CD4-positive, alpha-beta memory T cell (primary cell): ENCODE results near the gene A1BG. TPM values are rescaled to one million over a fixed set of nuclear protein-coding genes. Genes with fewer than 3 reads are reported as not detected.
A peak's percentile ranks its signal among the peaks of the same experiment; 100 is the strongest.

Source experiments
- CTCF ChIA-PET: fragments of 350-600 bp; sonication (Branson Sonifier 250); formaldehyde crosslinking; loops from one replicate; lab custom pipeline; 2021; ENCODE audit warnings: inconsistent platforms; ENCODE audit not compliant: partially characterized antibody; lab: Charles Lee
- POLR2A ChIA-PET: fragments of 350-600 bp; sonication (Branson Sonifier 250); formaldehyde crosslinking; loops from one replicate; lab custom pipeline; 2021; ENCODE audit not compliant: partially characterized antibody; lab: Charles Lee
- DNase-seq, 5 donors: peaks; one replicate each; pipeline versions ENCODE4 v3.0.0 to v3.0.0-alpha.2; 2020 to 2022; ENCODE audit warnings: mixed read lengths in 1 of 5
- H3K27ac ChIP-seq: one replicate; pipeline ENCODE4 v1.7.0; 2013; ENCODE audit warnings: low read depth, low read length
- H3K27me3 ChIP-seq: 2 replicates; pipeline ENCODE4 v1.7.0; 2013; ENCODE audit warnings: mild to moderate bottlenecking, low read length, moderate library complexity; ENCODE audit not compliant: insufficient read depth
- H3K36me3 ChIP-seq: 2 replicates; pipeline ENCODE4 v1.7.0; 2013; ENCODE audit warnings: mild to moderate bottlenecking, low read length, moderate library complexity; ENCODE audit not compliant: insufficient read depth
- H3K4me1 ChIP-seq: 2 replicates; pipeline ENCODE4 v1.7.0; 2013; ENCODE audit warnings: mild to moderate bottlenecking, low read length, moderate library complexity; ENCODE audit not compliant: insufficient read depth
- H3K4me3 ChIP-seq, 2 donors: one replicate each; pipeline ENCODE4 v1.7.0; 2013; ENCODE audit warnings: low read length in 2 of 2, mild to moderate bottlenecking in 1 of 2
- H3K9me3 ChIP-seq, 2 donors: one replicate each; pipeline ENCODE4 v1.7.0; 2013; ENCODE audit warnings: low read length in 2 of 2, control low read depth in 1 of 2; ENCODE audit not compliant: control insufficient read depth in 1 of 2
- H3K27ac Mint-ChIP-seq, 7 donors: one replicate each; pipeline ENCODE4 v1.8.0; 2020 to 2021; ENCODE audit warnings: mixed read lengths in 7 of 7, mild to moderate bottlenecking in 6 of 7, inconsistent platforms in 3 of 7, moderate library complexity in 3 of 7
- H3K27me3 Mint-ChIP-seq, 2 donors: one replicate each; pipeline ENCODE4 v1.8.0; 2020 to 2021; ENCODE audit warnings: mixed read lengths in 2 of 2
- H3K36me3 Mint-ChIP-seq, 2 donors: one replicate each; pipeline ENCODE4 v1.8.0; 2020 to 2021; ENCODE audit warnings: mixed read lengths in 2 of 2, inconsistent platforms in 1 of 2, mild to moderate bottlenecking in 1 of 2
- H3K4me1 Mint-ChIP-seq, 4 donors: one replicate each; pipeline ENCODE4 v1.8.0; 2020 to 2021; ENCODE audit warnings: mixed read lengths in 4 of 4, mild to moderate bottlenecking in 1 of 4
- H3K4me3 Mint-ChIP-seq, 8 donors: one replicate each; pipeline ENCODE4 v1.8.0; 2020 to 2021; ENCODE audit warnings: mixed read lengths in 8 of 8, mild to moderate bottlenecking in 7 of 8, moderate library complexity in 6 of 8, inconsistent platforms in 3 of 8
- H3K9me3 Mint-ChIP-seq, 8 donors: one replicate each; pipeline ENCODE4 v1.8.0; 2020 to 2021; ENCODE audit warnings: mixed read lengths in 8 of 8, mild to moderate bottlenecking in 5 of 8, inconsistent platforms in 3 of 8, moderate library complexity in 1 of 8
- intact Hi-C: fragments of 100-400 bp; cut with micrococcal nuclease; formaldehyde crosslinking; loops from one replicate; pipeline ENCODE4 v1.15.1; 2023
- polyA plus RNA-seq, 2 donors: library from polyadenylated mRNA; unstranded; fragments of 300-500 nt; fragmentation: Illumina TruSeq; gene quantifications; one replicate each; pipeline ENCODE4 v1.2.3, GENCODE V29; 2021
- total RNA-seq, 2 experiments: library from RNA; stranded (reverse); gene quantifications; one replicate each; pipeline ENCODE4 v1.2.3, GENCODE V29; 2021

The A1BG gene
- total and polyA plus RNA-seq, 4 experiments from 2014 or later = 15.8 to 47.9 (median 31.8) TPM

DNA sequence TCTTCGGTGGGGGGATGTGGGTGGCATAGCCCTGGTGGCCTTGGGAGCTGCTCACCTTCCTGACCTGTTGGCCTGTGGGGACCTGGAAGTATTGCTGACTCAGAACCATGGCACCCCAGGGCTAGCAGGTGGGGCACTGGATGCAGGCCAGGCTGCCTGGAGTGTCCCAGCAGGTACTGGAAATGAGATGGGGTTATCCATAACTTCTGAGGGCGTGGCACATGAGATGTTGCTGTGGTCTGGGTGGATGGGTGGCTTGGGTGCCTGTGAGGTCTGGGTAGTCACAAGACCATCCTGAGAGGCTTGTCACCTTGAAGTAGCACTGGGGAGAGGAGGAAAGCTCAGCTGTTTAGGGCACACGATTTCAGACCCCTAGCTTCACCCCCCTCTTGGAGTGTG, 41.5 kb upstream of the A1BG start:
- peak overlapping the region in 1 of 7 donors; percentile 14 for H3K27ac Mint-ChIP-seq

GRCh38 chr19:58393725-58394033, 40.4 kb upstream of the A1BG start:
- no peaks in the 10 kb centered on the region for H3K9me3 ChIP-seq
- no peak overlapping the region for H3K4me3 Mint-ChIP-seq
- POLR2A ChIA-PET = no interaction called here

More for the DNA sequence above, 41.5 kb upstream of the A1BG start:
- ChIA-PET POLR2A (interaction anchor here (1.0 kb wide), 1 partner anchor 15 kb away, joined by 3 read pairs; no protein-coding TSS in a partner anchor), CTCF (no interaction called here)
- Mint-ChIP-seq H3K4me1 (peaks cover 5 to 22% (median 11%) of the 10 kb centered on the region in 4 donors), H3K4me3 (no peak overlapping the region), H3K27me3 (peaks cover 5 to 7% of the 10 kb centered on the region in 2 donors), H3K36me3 (peaks cover 24 to 37% of the 10 kb centered on the region in 2 donors), H3K9me3 (peaks cover 0 to 2% (median 0%) of the 10 kb centered on the region in 8 donors)
- H3K27me3 ChIP-seq = peaks cover 11% of the 10 kb centered on the region
- peaks cover 40% of the 10 kb centered on the region for H3K36me3 ChIP-seq
- intact Hi-C loops = no loop called here
- H3K9me3 ChIP-seq = no peaks in the 10 kb centered on the region
- H3K4me3 ChIP-seq = no peak overlapping the region
- H3K27ac ChIP-seq = no peak overlapping the region
- peaks cover 8% of the 10 kb centered on the region for H3K4me1 ChIP-seq
- DNase-seq = no peak

GRCh38 chr19:58392945-58393724, 39.8 kb upstream of the A1BG start:
- CTCF ChIA-PET = no interaction called here
- H3K4me3 Mint-ChIP-seq = no peak overlapping the region

More at GRCh38 chr19:58393725-58394033, 40.4 kb upstream of the A1BG start:
- H3K9me3 Mint-ChIP-seq = peaks cover 0 to 2% (median 0%) of the 10 kb centered on the region in 8 donors
- Histone ChIP-seq H3K27me3 (peaks cover 11% of the 10 kb centered on the region), H3K4me3 (no peak overlapping the region), H3K36me3 (peaks cover 45% of the 10 kb centered on the region), H3K27ac (no peak overlapping the region), H3K4me1 (peaks cover 14% of the 10 kb centered on the region)
- H3K4me1 Mint-ChIP-seq = peaks cover 9 to 24% (median 18%) of the 10 kb centered on the region in 4 donors
- peaks cover 5 to 7% of the 10 kb centered on the region in 2 donors for H3K27me3 Mint-ChIP-seq
- CTCF ChIA-PET = no interaction called here
- H3K36me3 Mint-ChIP-seq = peaks cover 33 to 44% of the 10 kb centered on the region in 2 donors
- intact Hi-C loops = no loop called here
- no peak overlapping the region for H3K27ac Mint-ChIP-seq
- DNase-seq = no peak

GRCh38 chr19:58388175-58388526, 34.9 kb upstream of the A1BG start:
- CTCF ChIA-PET = no interaction called here
- H3K4me1 Mint-ChIP-seq = peaks cover 24 to 58% (median 37%) of the 10 kb centered on the region in 4 donors

More at GRCh38 chr19:58392945-58393724, 39.8 kb upstream of the A1BG start:
- peak overlapping the region in 1 of 7 donors; percentile 30 for H3K27ac Mint-ChIP-seq
- peaks cover 5 to 7% of the 10 kb centered on the region in 2 donors for H3K27me3 Mint-ChIP-seq
- Histone ChIP-seq H3K4me1 (peaks cover 19% of the 10 kb centered on the region), H3K36me3 (peaks cover 50% of the 10 kb centered on the region), H3K27ac (no peak overlapping the region), H3K27me3 (peaks cover 11% of the 10 kb centered on the region), H3K9me3 (no peaks in the 10 kb centered on the region), H3K4me3 (no peak overlapping the region)
- POLR2A ChIA-PET = no interaction called here
- peaks cover 0 to 2% (median 0%) of the 10 kb centered on the region in 8 donors for H3K9me3 Mint-ChIP-seq
- DNase-seq = no peak
- H3K4me1 Mint-ChIP-seq = peaks cover 12 to 30% (median 22%) of the 10 kb centered on the region in 4 donors
- intact Hi-C loops = no loop called here
- peaks cover 36 to 50% of the 10 kb centered on the region in 2 donors for H3K36me3 Mint-ChIP-seq

DNA sequence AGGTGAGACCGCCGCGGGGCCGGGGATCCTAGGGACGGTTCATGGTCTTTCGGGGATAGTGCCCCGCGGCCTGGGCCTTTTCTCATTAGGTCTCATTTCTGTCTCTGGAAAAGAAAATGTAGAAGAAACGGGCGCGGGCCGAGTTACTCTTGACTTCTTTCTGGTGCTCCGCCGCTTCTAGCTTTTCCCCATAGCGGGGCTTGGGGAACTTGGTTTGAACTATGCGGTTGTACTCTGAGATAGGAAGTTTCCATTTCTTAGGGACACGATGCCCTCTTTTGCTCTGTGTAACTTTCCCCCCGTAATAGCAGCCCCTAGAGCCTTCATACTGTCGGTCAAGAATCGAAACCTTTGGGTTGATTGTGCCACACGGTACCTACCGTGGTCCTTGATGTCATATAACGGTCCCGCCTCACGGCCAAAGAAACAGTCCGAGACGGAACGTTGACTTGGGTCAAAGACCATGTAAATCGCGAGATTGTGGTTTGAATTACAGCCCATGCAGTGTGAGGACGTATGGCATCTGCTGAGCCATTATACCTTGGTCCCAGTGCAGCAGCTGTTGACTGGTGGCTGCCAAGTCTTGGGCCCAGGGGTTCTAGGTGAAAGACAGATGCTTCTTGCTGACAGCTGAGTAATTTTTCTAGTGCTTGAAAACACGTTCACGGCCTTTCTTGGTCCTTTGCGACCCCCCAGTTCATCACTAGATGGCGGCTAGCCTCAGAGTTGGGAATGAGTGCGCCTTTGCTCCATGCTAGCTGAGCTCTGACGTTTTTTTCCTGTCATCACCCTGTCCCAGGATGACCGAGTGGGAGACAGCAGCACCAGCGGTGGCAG, 34.3 kb upstream of the A1BG start:
- H3K4me1 ChIP-seq = peaks cover 34% of the 10 kb centered on the region
- POLR2A ChIA-PET = interaction anchor here (1.0 to 3.2 kb wide), 13 partner anchors 13 to 538 kb away, joined by 3 to 30 read pairs (median 5); partner anchors contain the start of genes ZBTB45, ZNF274, ZNF324B and ZNF446
- peak overlapping the region; percentile 44 to 56 for H3K4me3 ChIP-seq
- Mint-ChIP-seq H3K27ac (peak overlapping the region; percentile 96 to 99 (median 98)), H3K4me3 (peak overlapping the region; percentile 93 to 99 (median 96)), H3K9me3 (peaks cover 0 to 2% (median 0%) of the 10 kb centered on the region in 8 donors), H3K27me3 (no peaks in the 10 kb centered on the region), H3K4me1 (peaks cover 22 to 54% (median 35%) of the 10 kb centered on the region in 4 donors), H3K36me3 (peaks cover 17 to 39% of the 10 kb centered on the region in 2 donors)
- no peak for DNase-seq
- no peaks in the 10 kb centered on the region for H3K27me3 ChIP-seq
- CTCF ChIA-PET = no interaction called here
- intact Hi-C loops = loop anchor here (1.0 to 10.0 kb wide), 7 partner anchors 14 to 163 kb away; partner anchors contain the start of genes ERVK3-1, ZNF132, ZNF544 and ZNF584
- peak overlapping the region; percentile 89 for H3K27ac ChIP-seq
- H3K36me3 ChIP-seq = peaks cover 24% of the 10 kb centered on the region
- H3K9me3 ChIP-seq = no peaks in the 10 kb centered on the region

More at GRCh38 chr19:58388175-58388526, 34.9 kb upstream of the A1BG start:
- intact Hi-C loops = loop anchor here (10.0 kb wide), 1 partner anchor 163 kb away; the partner anchor contains the start of gene ZNF544
- peak overlapping the region; percentile 89 for H3K27ac ChIP-seq
- no peaks in the 10 kb centered on the region for H3K9me3 ChIP-seq
- Mint-ChIP-seq H3K27ac (peak overlapping the region in 6 of 7 donors; percentile 96 to 99 (median 98)), H3K36me3 (peaks cover 22 to 44% of the 10 kb centered on the region in 2 donors), H3K9me3 (no peaks in the 10 kb centered on the region), H3K4me3 (peak overlapping the region; percentile 93 to 99 (median 96)), H3K27me3 (no peaks in the 10 kb centered on the region)
- peaks cover 30% of the 10 kb centered on the region for H3K36me3 ChIP-seq
- H3K4me3 ChIP-seq = peak overlapping the region; percentile 44 to 56
- POLR2A ChIA-PET = interaction anchor here (1.1 to 3.2 kb wide), 5 partner anchors 13 to 205 kb away, joined by 3 to 30 read pairs (median 6); partner anchors contain the start of genes ZBTB45, ZNF274, ZNF324B and ZNF497
- H3K27me3 ChIP-seq = no peaks in the 10 kb centered on the region
- no peak for DNase-seq
- H3K4me1 ChIP-seq = peaks cover 34% of the 10 kb centered on the region

DNA sequence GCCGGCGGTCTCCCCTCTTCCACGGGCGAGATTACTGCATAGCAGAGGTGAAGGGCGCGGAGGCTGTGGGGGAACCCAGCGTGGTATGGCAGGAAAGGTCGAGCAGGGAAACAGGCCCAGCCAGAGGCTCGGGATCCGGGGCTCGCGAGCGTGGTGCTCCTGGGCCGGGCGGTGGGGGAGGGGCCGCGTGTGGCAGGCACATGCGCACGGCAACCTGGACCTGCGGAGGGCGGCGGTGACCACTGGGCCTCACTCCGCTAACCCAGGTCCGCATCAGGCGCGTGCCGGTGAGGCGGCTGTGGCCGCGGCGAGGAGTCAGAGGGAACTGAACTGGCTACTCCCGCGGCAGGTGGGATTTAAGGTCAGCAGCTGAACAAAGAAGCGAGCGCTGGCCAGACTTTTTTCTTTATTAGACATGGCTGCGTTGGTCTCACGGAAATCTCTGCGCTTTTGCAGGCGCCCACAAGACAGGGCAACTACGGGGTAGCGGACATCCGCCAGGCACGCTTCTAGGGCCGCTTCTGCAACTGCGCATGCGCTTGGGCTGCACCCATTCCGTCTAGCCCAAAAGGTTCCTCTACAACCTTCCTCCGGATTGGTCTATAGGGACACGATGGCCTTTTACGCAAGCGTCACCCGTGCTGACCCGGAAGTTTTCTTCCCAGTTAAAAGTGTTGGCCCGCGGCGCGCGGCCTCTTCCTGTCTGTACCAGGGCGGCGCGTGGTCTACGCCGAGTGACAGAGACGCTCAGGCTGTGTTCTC, 33.5 kb upstream of the A1BG start, which contains the start of gene RPS5:
RPS5 (plus strand) TSS at position 694 of the 762 bp plus-strand sequence. CDS start 869 bp downstream, outside the sequence.
- H3K27ac ChIP-seq = peak within 1 kb of the TSS; percentile 89
- Mint-ChIP-seq H3K36me3 (peaks cover 17 to 36% of the 10 kb centered on the region in 2 donors), H3K4me3 (peak within 1 kb of the TSS; percentile 93 to 99 (median 96)), H3K27ac (peak within 1 kb of the TSS; percentile 96 to 99 (median 98)), H3K9me3 (peaks cover 0 to 2% (median 0%) of the 10 kb centered on the region in 8 donors), H3K4me1 (peaks cover 27 to 60% (median 39%) of the 10 kb centered on the region in 4 donors), H3K27me3 (no peaks in the 10 kb centered on the region)
- POLR2A ChIA-PET = interaction anchor here (0.6 to 3.2 kb wide), 18 partner anchors 13 to 537 kb away, joined by 3 to 30 read pairs (median 4); partner anchors contain the start of genes ERVK3-1, ZBTB45, ZNF274 and ZNF324B
- CTCF ChIA-PET = no interaction called here
- H3K27me3 ChIP-seq = no peaks in the 10 kb centered on the region
- intact Hi-C loops = loop anchor here (1.0 to 10.0 kb wide), 7 partner anchors 15 to 162 kb away; partner anchors contain the start of genes ERVK3-1, ZNF132, ZNF544 and ZNF584
- peak; percentile 94 to 99 (median 98) for DNase-seq
- peak within 1 kb of the TSS; percentile 56 to 65 for H3K4me3 ChIP-seq
- H3K4me1 ChIP-seq = peaks cover 41% of the 10 kb centered on the region
- H3K36me3 ChIP-seq = peaks cover 20% of the 10 kb centered on the region
- H3K9me3 ChIP-seq = no peaks in the 10 kb centered on the region
